H9 (cell line): ENCODE data around the gene IFT172. TPM values are rescaled to one million over a fixed set of nuclear protein-coding genes. Genes with fewer than 3 reads are reported as not detected.

ENCODE experiments used
- DNase-seq: peaks from one replicate; pipeline ENCODE4 v3.0.0-alpha.2; 2017
- H2AFZ ChIP-seq: one replicate; pipeline ENCODE4 v1.6.1; 2013; ENCODE audit warnings: mild to moderate bottlenecking, low read length, control low read depth, moderate library complexity
- H2AK5ac ChIP-seq: 2 replicates; pipeline ENCODE4 v1.6.1; 2013; ENCODE audit warnings: low read length, control low read depth, mixed read lengths; ENCODE audit not compliant: insufficient read length
- H2BK120ac ChIP-seq: one replicate; pipeline ENCODE4 v1.6.1; 2013; ENCODE audit warnings: low read depth, mild to moderate bottlenecking, low read length, control low read depth, inconsistent platforms; ENCODE audit not compliant: poor library complexity, severe bottlenecking
- H2BK12ac ChIP-seq: 2 replicates; pipeline ENCODE4 v1.6.1; 2013; ENCODE audit warnings: low read length, control low read depth, mixed read lengths, low read depth; ENCODE audit not compliant: insufficient read length
- H2BK15ac ChIP-seq: 2 replicates; pipeline ENCODE4 v1.6.1; 2013; ENCODE audit warnings: low read depth, low read length, control low read depth
- H2BK20ac ChIP-seq: one replicate; pipeline ENCODE4 v1.6.1; 2013; ENCODE audit warnings: low read depth, mild to moderate bottlenecking, low read length, control low read depth, inconsistent platforms; ENCODE audit not compliant: poor library complexity, severe bottlenecking
- H2BK5ac ChIP-seq: 2 replicates; pipeline ENCODE4 v1.6.1; 2013; ENCODE audit warnings: low read length, control low read depth, mixed read lengths; ENCODE audit not compliant: insufficient read length
- H3K14ac ChIP-seq: 2 replicates; pipeline ENCODE4 v1.6.1; 2013; ENCODE audit warnings: low read length, control low read depth; ENCODE audit not compliant: insufficient read depth
- H3K18ac ChIP-seq: 2 replicates; pipeline ENCODE4 v1.6.1; 2013; ENCODE audit warnings: low read depth, mild to moderate bottlenecking, mixed read lengths, low read length, control low read depth; ENCODE audit not compliant: insufficient read length
- H3K23ac ChIP-seq: 2 replicates; pipeline ENCODE4 v1.6.1; 2013; ENCODE audit warnings: low read length, control low read depth, mixed read lengths, low read depth; ENCODE audit not compliant: insufficient read length
- H3K23me2 ChIP-seq: 2 replicates; pipeline ENCODE4 v1.6.1; 2013; ENCODE audit warnings: low read depth, mild to moderate bottlenecking, mixed read lengths, low read length, control low read depth; ENCODE audit not compliant: insufficient read length, poor library complexity, severe bottlenecking
- H3K27ac ChIP-seq: 2 replicates; pipeline ENCODE4 v1.5.1; 2013; ENCODE audit warnings: low read length, control low read depth, mixed read lengths, low read depth; ENCODE audit not compliant: insufficient read length
- H3K27me3 ChIP-seq: 2 replicates; pipeline ENCODE4 v1.6.1; 2013; ENCODE audit warnings: low read length, control low read depth, inconsistent platforms; ENCODE audit not compliant: insufficient read depth
- H3K4ac ChIP-seq: 2 replicates; pipeline ENCODE4 v1.6.1; 2013; ENCODE audit warnings: low read depth, mild to moderate bottlenecking, control low read depth, inconsistent platforms, low read length, moderate library complexity
- H3K4me1 ChIP-seq: 2 replicates; pipeline ENCODE4 v1.6.1; 2013; ENCODE audit warnings: low read length, control low read depth, inconsistent platforms; ENCODE audit not compliant: insufficient read depth
- H3K4me2 ChIP-seq: 2 replicates; pipeline ENCODE4 v1.6.1; 2013; ENCODE audit warnings: low read length, control low read depth, mixed read lengths; ENCODE audit not compliant: insufficient read length, insufficient read depth
- H3K56ac ChIP-seq: 2 replicates; pipeline ENCODE4 v1.6.1; 2013; ENCODE audit warnings: low read depth, mild to moderate bottlenecking, mixed read lengths, low read length, control low read depth; ENCODE audit not compliant: insufficient read length
- H3K79me1 ChIP-seq: 2 replicates; pipeline ENCODE4 v1.6.1; 2013; ENCODE audit warnings: low read depth, mild to moderate bottlenecking, moderate library complexity, low read length, control low read depth, inconsistent platforms; ENCODE audit not compliant: insufficient read depth, poor library complexity, severe bottlenecking
- H3K79me2 ChIP-seq: 2 replicates; pipeline ENCODE4 v1.6.1; 2013; ENCODE audit warnings: low read length, control low read depth, inconsistent platforms; ENCODE audit not compliant: insufficient read depth
- H3K9ac ChIP-seq: 2 replicates; pipeline ENCODE4 v1.6.1; 2013; ENCODE audit warnings: low read length, control low read depth, mixed read lengths; ENCODE audit not compliant: insufficient read length; ENCODE audit errors: extremely low read depth
- H3K9me3 ChIP-seq: one replicate; pipeline ENCODE4 v1.6.1; 2013; ENCODE audit warnings: low read depth, low read length, inconsistent platforms; ENCODE audit not compliant: control insufficient read depth
- H3T11ph ChIP-seq: one replicate; pipeline ENCODE4 v1.6.1; 2013; ENCODE audit warnings: mild to moderate bottlenecking, low read length, control low read depth, inconsistent platforms
- H4K20me1 ChIP-seq: one replicate; pipeline ENCODE4 v1.6.1; 2013; ENCODE audit not compliant: control insufficient read depth, insufficient read length, insufficient read depth
- H4K5ac ChIP-seq: 2 replicates; pipeline ENCODE4 v1.6.1; 2013; ENCODE audit warnings: low read depth, mild to moderate bottlenecking, mixed read lengths, low read length, control low read depth; ENCODE audit not compliant: insufficient read length
- H4K8ac ChIP-seq: replicated peaks from 2 replicates; pipeline ENCODE4 v1.6.1; 2013; ENCODE audit warnings: low read length, control low read depth, mixed read lengths, low read depth; ENCODE audit not compliant: insufficient read length
- H4K91ac ChIP-seq: 2 replicates; pipeline ENCODE4 v1.6.1; 2013; ENCODE audit warnings: low read depth, mild to moderate bottlenecking, moderate library complexity, mixed read lengths, low read length, control low read depth; ENCODE audit not compliant: insufficient read length
- H3K27ac Mint-ChIP-seq, 3 experiments: 2 replicates in 2 of 3; 3 replicates in 1 of 3; pipeline ENCODE4 v1.8.0; 2020 to 2021; ENCODE audit warnings: mixed read lengths in 3 of 3, mild to moderate bottlenecking in 1 of 3, moderate library complexity in 1 of 3
- H3K27me3 Mint-ChIP-seq: 2 replicates; pipeline ENCODE4 v1.8.0; 2021; ENCODE audit warnings: low read depth, mild to moderate bottlenecking, moderate library complexity, mixed read lengths
- H3K36me3 Mint-ChIP-seq, 3 experiments: 2 replicates in 2 of 3; 3 replicates in 1 of 3; pipeline ENCODE4 v1.8.0; 2020 to 2021; ENCODE audit warnings: low read depth in 3 of 3, mixed read lengths in 3 of 3; ENCODE audit not compliant: insufficient read depth in 1 of 3
- H3K4me1 Mint-ChIP-seq, 2 experiments: 2 replicates each; pipeline ENCODE4 v1.8.0; 2020; ENCODE audit warnings: mixed read lengths in 2 of 2
- H3K4me3 Mint-ChIP-seq, 2 experiments: 2 replicates in 1 of 2; 3 replicates in 1 of 2; pipeline ENCODE4 v1.8.0; 2020 to 2021; ENCODE audit warnings: mild to moderate bottlenecking in 2 of 2, mixed read lengths in 2 of 2, moderate library complexity in 1 of 2
- H3K9me3 Mint-ChIP-seq, 2 experiments: 2 replicates in 1 of 2; 3 replicates in 1 of 2; pipeline ENCODE4 v1.8.0; 2020; ENCODE audit warnings: mild to moderate bottlenecking in 2 of 2, mixed read lengths in 2 of 2, moderate library complexity in 1 of 2
- WGBS: extraction: QIAGEN DNeasy Blood & Tissue Kit; methylation state at CpG from one replicate; pipeline ENCODE4 v1.1.7; 2013; ENCODE audit warnings: missing lambda C conversion rate, low lambda C conversion rate, mixed read lengths; ENCODE audit not compliant: insufficient read length; ENCODE audit errors: extremely low coverage; 5-methylcytosine and 5-hydroxymethylcytosine counted together
- total RNA-seq: library from RNA; stranded (reverse); gene quantifications from 2 replicates; pipeline ENCODE4 v1.2.1, GENCODE V29; 2021
- TF ChIP-seq, protein P1 (sequence below): fragments of 200-600 bp; sonication (generic); conservative IDR thresholded peaks from 3 replicates; pipeline ENCODE4 v1.8.0; 2021; ENCODE audit warnings: antibody characterized with exemption, mild to moderate bottlenecking

Gene IFT172
- total RNA-seq, 1 experiment from 2014 or later, result 15.5 TPM

- H2BK15ac ChIP-seq, result no peak overlapping the region
- H3K56ac ChIP-seq, result no peak overlapping the region
- H3K79me2 ChIP-seq, result peaks cover 8% of the 10 kb centered on the region; the same call in 1 of the 2 replicates
- H3K9ac ChIP-seq, result no peak overlapping the region
- no peak overlapping the region for H3K4me3 Mint-ChIP-seq
- WGBS, result no CpG with 5 or more reads among the region's 9 CpGs
- H3K27ac ChIP-seq, result no peak overlapping the region
- H3K79me1 ChIP-seq, result peaks cover 2% of the 10 kb centered on the region
- H3K18ac ChIP-seq, result no peak overlapping the region
- H3K9me3 ChIP-seq, result no peaks in the 10 kb centered on the region
- no peak overlapping the region for H3T11ph ChIP-seq
- H2AFZ ChIP-seq, result no peak overlapping the region
- no peak overlapping the region for H3K14ac ChIP-seq
- H2AK5ac ChIP-seq, result no peak overlapping the region
- H4K20me1 ChIP-seq, result no peaks in the 10 kb centered on the region
- no peak overlapping the region for H4K5ac ChIP-seq
- H3K4me2 ChIP-seq, result no peak overlapping the region
- peaks cover 9% of the 10 kb centered on the region for H3K23me2 ChIP-seq
- TF ChIP-seq, protein P1, sequence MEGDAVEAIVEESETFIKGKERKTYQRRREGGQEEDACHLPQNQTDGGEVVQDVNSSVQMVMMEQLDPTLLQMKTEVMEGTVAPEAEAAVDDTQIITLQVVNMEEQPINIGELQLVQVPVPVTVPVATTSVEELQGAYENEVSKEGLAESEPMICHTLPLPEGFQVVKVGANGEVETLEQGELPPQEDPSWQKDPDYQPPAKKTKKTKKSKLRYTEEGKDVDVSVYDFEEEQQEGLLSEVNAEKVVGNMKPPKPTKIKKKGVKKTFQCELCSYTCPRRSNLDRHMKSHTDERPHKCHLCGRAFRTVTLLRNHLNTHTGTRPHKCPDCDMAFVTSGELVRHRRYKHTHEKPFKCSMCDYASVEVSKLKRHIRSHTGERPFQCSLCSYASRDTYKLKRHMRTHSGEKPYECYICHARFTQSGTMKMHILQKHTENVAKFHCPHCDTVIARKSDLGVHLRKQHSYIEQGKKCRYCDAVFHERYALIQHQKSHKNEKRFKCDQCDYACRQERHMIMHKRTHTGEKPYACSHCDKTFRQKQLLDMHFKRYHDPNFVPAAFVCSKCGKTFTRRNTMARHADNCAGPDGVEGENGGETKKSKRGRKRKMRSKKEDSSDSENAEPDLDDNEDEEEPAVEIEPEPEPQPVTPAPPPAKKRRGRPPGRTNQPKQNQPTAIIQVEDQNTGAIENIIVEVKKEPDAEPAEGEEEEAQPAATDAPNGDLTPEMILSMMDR, result no peak
- H3K27me3 Mint-ChIP-seq, result no peaks in the 10 kb centered on the region; the same call in 1 of the 2 replicates
- H3K36me3 Mint-ChIP-seq, result peaks cover under 1 to 7% (median 2%) of the 10 kb centered on the region in 3 experiments; a peak in 6 of 7 replicates
- no peak overlapping the region for H2BK20ac ChIP-seq
- H4K8ac ChIP-seq, result no peak overlapping the region
- no peak overlapping the region for H2BK120ac ChIP-seq
- peaks cover 10 to 13% of the 10 kb centered on the region in 2 experiments for H3K4me1 Mint-ChIP-seq
- H3K4me1 ChIP-seq, result no peaks in the 10 kb centered on the region
- H3K27ac Mint-ChIP-seq, result no peak overlapping the region
- peaks cover 4 to 11% of the 10 kb centered on the region in 2 experiments; a peak in 2 of 5 replicates for H3K9me3 Mint-ChIP-seq
- H3K27me3 ChIP-seq, result no peaks in the 10 kb centered on the region
- no peak overlapping the region for H3K23ac ChIP-seq
- no peak overlapping the region for H2BK5ac ChIP-seq
- no peak overlapping the region for H2BK12ac ChIP-seq
- no peak overlapping the region for H4K91ac ChIP-seq
- no peak for DNase-seq
- H3K4ac ChIP-seq, result no peak overlapping the region
Observed at GRCh38 chr2:27412419-27413152, 77.0 kb downstream of the IFT172 start.
